ENCODE data around the gene CNIH2. TPM values are rescaled to one million over a fixed set of nuclear protein-coding genes. Genes with fewer than 3 reads are reported as not detected.
A peak's percentile ranks its signal among the peaks of the same experiment; 100 is the strongest.

The CNIH2 gene
- total and polyA plus RNA-seq, 9 of the 15 experiments (the other 6 are each of a cell fraction or from before 2014, with no cell fraction given) = 0.26 to 0.89 (median 0.40) TPM; not detected in 4

- TF ChIP-seq FOXJ2 (tag; IDR thresholded peaks at IDR 0.05) (peak; percentile 52; the same call in 1 of the 2 replicates), THRAP3 (IDR thresholded peaks at IDR 0.05; ENCODE audit: borderline replicate concordance) (no peak), ZC3H11A (IDR thresholded peaks at IDR 0.05; ENCODE audit: low read depth, low read length) (no peak), NR4A1 (CRISPR knock-in tag; IDR thresholded peaks at IDR 0.05) (no peak; the same call in 1 of the 2 replicates), NR4A1 (tag; IDR thresholded peaks at IDR 0.05) (0 out of 2 replicates have a peak, but pooled peaks have one; percentile 64), SMARCA4 (IDR thresholded peaks at IDR 0.05) (no peak), TEAD4 (IDR thresholded peaks at IDR 0.05; ENCODE audit: low read length) (no peak), TEAD4 (CRISPR knock-in tag; IDR thresholded peaks at IDR 0.05; ENCODE audit: borderline replicate concordance) (no peak), THRB (CRISPR knock-in tag; conservative IDR thresholded peaks at IDR 0.05) (no peak), WHSC1 (IDR thresholded peaks at IDR 0.05; ENCODE audit: low read length) (no peak), TAL1 (IDR thresholded peaks at IDR 0.05) (no peak), SP1 (CRISPR knock-in tag; IDR thresholded peaks at IDR 0.05) (peak; percentile 78), XRCC5 (IDR thresholded peaks at IDR 0.05; ENCODE audit: low read depth, low read length) (0 out of 2 replicates have a peak, but pooled peaks have one; percentile 63), CEBPG (CRISPR knock-in tag; IDR thresholded peaks at IDR 0.05) (peak; percentile 49; the same call in 1 of the 2 replicates), CEBPG (tag; conservative IDR thresholded peaks at IDR 0.05 in 1 of 2, IDR thresholded peaks at IDR 0.05 in 1 of 2) (no peak), TFE3 (CRISPR knock-in tag; IDR thresholded peaks at IDR 0.05) (no peak), NCOA6 (IDR thresholded peaks at IDR 0.05) (no peak), FOXM1 (IDR thresholded peaks at IDR 0.05; ENCODE audit: low read depth) (no peak), FOXM1 (CRISPR knock-in tag; IDR thresholded peaks at IDR 0.05; ENCODE audit: low read depth) (no peak), PHF8 (IDR thresholded peaks at IDR 0.05; ENCODE audit: borderline replicate concordance, low read length) (peak; percentile 92), TCF7L2 (IDR thresholded peaks at IDR 0.05; ENCODE audit: low read depth, low read length) (no peak), ZNF280B (CRISPR knock-in tag; IDR thresholded peaks at IDR 0.05) (no peak), POLR2B (IDR thresholded peaks at IDR 0.05; ENCODE audit: low read depth, partially characterized antibody) (peak; percentile 58), FIP1L1 (IDR thresholded peaks at IDR 0.05; ENCODE audit: low read depth, low read length, poor library complexity, severe bottlenecking) (no peak)
Observed at GRCh38 chr11:66288671-66289547, 10.9 kb downstream of the CNIH2 start, which contains the start of gene YIF1A (continued).

Data from K562 (cell line).